ENCODE results near the gene ATP13A5.
A peak's percentile ranks its signal among the peaks of the same experiment; 100 is the strongest.

ATP13A5 gene

DNA sequence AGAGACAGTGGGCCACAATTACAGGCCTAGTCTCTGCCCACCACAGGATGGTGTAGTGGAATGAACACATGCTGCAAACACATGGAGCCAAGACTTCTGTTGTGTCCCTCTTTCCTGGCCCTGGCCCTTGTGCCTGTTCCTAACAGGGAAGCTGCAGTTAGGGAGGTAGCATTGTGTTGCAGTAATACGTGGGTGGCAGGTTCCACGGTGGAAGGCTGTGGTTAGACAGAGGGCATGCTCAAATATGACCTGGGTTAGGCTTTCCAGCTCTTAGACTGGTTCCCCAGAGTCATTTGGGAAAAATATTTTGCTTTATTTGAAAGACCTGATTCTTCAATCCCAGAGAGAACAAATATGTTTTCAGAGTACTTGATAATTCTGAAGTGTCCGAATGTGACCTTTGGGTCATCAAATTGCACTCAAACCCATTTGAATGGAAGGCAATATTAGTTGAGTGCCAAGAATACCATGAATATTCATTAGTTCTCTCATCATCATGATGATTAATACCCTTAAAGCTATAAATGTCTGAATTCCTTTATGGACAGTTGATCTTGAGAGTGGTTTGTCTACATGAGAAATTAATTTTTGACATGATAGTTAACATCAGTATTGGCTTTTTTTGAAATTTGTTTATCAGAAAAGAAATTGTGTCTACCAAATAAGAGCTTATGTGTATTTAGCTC lies 109.1 kb downstream of the ATP13A5 start:
- DNase-seq: no peak

DNA sequence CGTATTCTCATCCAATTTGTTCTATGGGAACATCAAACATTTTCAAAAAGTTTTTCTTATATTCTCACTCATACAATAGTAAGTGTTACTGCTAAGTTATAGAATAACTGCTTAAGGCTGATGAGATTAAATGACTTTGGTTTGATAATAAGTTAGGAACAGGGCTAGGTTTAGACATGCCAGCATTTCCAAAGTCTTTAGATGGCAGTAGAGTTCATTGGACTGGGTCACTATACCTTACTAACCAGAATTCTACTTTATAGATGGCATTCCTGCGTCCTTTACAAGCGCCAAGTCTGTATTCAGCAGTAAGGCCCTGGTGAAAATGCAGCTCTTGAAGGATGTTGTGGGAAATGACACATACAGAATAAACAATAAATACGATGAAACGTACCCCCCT lies 115.8 kb downstream of the ATP13A5 start:
- no peak for DNase-seq

DNA sequence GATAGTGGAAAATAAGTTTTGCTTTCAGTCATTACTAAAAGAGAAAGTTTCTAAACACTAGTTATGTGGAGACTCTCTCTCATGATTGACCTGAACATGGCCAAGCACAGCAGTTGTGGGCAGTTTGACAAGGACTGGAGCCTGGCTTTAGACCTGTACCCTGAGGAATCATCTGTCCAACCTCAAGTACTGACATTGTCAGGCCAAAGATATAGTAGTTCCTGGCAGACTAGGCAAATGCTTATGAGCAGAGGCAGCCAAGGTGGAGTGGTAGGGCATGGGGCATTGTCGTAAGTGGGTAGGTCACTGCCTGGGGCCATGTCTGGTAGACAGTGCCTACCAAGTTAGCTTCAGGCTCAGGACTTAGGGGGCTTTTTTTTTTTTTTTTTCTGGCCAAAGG lies 116.6 kb downstream of the ATP13A5 start:
- DNase-seq: no peak

GRCh38 chr3:193253986-193254660 lies 124.4 kb downstream of the ATP13A5 start:
- no peak for DNase-seq

GRCh38 chr3:193250492-193250891 lies 128.1 kb downstream of the ATP13A5 start:
- DNase-seq: no peak

GRCh38 chr3:193248848-193249468 lies 129.6 kb downstream of the ATP13A5 start:
- no peak for DNase-seq

GRCh38 chr3:193243571-193243970 lies 135.0 kb downstream of the ATP13A5 start:
- no peak for DNase-seq

GRCh38 chr3:193241716-193242115 lies 136.8 kb downstream of the ATP13A5 start:
- no peak for DNase-seq

DNA sequence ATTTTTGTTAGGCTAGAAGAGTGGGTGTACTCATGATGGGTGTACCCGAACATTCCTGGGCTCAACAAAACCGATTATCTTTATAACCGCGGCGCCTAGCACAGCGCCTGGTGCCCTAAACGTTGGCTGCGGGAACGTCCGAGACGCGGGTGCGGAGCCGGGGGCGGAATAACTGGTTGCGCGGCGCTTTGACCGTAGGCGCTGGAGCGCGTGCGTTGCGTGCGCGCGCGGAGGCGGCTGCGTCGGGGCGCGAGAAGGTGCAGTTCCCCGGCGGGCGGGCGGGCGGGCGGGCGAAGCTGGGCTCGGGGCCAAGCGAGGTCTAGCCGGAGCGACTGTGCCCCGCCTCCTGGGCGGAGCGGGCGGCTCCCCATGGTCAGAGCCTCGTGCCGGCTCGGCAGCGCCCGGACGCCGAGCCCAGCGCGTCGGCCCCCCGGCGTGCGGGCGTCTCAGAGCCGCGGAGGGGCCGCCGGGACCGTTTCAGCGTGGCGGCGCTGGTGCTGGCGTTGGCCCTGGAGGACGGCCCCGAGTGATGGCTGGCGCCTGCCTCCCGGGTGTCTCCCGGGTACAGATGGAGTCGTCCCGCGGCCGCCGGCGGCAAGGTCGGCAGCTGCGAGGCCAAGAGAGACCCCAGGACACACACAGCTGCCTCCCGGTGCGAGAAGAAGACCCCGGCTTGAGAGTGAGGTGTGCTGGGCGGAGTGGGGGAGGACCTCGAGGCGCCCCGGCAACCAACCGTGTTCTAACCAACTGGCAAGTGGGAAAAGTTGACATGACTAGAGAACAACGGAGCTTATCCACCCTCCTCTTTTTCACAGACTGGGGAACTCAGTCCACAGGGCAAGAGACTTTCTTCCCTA lies 137.5 kb downstream of the ATP13A5 start, which contains the start of gene PLAAT1:
PLAAT1 (plus strand) TSS at position 373 of the 857 bp plus-strand sequence. CDS start 14,429 bp downstream, outside the sequence.
- peak; percentile 88 for DNase-seq

DNA sequence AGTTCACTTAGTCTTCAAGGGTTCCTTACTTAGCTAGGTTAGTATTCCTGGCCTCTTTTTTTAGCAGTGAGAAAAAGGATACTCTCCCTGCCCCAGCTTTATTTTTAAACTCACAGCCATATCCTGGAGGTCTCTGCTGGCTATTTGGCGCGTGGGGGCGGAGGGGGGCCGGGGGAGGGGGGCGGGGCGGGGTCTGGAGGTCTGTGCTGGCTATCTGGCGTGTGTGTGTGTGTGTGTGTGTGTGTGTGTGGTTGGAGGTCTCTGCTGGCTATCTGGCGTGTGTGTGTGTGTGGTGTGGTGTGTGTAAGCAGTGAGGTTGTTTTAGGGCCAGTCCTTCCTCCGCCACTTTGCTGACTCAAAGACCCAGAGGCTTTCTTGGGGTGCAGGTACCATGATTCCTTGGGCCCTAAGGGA lies 138.1 kb downstream of the ATP13A5 start:
- no peak for DNase-seq

DNA sequence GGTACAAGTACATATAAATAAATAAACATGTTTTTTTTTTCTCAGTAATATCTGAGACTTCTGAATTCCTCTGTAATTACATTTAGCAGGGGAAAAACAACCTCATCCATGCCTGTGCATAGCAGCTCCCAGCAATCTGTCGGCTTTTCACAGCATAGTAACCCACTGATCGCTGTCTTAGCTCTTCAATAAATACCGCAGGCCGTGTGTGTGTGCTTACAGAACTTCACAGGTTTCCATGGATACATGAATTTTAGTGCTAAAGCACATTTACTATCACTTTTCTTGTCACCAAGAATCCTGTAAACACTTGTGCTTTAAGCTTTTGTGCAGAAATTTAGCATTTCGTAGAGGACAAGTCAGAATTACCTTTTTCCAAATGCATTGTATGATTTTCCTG lies 141.5 kb downstream of the ATP13A5 start:
- no peak for DNase-seq

DNA sequence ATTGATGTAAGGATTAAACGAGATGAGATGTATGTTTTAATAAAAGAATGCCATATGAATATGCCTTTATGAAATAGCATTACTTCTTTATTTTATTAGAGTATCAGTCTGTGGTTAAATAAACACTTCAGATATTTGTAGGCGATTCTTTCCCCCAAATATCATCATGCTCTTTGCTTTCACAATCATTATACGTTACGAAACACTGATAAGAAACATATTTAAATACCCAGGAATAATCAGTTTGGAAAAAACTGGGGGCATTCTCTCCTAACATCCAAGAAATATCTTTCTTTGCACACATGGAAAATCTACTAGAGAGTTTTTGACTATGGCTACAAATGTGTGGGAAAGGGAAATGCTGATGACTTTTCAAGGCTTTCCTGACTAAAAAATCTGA lies 142.0 kb downstream of the ATP13A5 start:
- DNase-seq: no peak

- DNase-seq: no peak
These were observed 147.4 kb downstream of the ATP13A5 start for GRCh38 chr3:193231201-193231600.

DNA sequence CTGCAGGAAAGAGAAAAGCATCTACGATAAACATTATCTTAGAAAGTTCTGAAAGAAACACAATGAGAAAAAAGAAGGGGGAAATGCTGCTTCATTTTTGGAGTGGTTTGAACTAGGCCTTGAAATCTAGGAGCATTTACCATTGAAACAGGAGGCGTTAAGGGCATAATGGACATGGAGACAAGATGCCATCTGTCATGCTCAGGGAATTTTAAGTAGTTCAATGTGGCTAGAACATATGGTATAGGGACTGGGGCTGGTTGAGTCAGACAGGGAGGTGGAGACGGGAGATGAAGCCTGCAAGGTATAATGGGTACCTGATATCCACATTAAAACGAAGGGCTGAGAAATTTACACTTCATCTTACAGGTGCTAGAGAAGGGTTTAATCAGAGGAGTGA lies 147.9 kb downstream of the ATP13A5 start:
- DNase-seq: no peak

DNA sequence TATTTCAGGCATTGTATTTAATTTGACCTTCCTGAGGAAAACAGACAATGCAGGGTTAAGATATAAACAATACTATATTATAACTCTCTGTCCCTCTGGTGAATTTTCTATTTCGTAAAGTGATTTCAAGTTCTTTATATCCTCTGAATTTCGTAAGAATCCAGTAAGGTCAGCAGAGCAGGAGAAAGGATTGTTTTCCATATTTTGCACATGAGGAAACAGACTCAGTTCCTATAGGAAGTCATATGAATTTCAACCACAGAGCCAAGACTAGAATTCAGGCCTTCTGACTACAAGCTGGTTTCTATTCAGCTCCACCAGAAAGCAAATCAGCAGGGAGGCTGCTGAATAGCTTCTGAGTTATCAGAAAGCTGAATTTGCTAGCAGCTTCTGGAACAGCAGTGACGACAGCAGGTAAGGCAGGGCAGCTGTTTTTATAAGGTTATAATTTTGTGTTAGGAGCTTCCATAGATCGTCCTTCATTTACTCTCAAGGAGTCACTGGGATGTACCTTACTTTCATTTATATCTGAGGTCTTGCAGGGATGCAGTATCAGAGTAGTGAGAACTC lies 148.6 kb downstream of the ATP13A5 start:
- DNase-seq: no peak

DNA sequence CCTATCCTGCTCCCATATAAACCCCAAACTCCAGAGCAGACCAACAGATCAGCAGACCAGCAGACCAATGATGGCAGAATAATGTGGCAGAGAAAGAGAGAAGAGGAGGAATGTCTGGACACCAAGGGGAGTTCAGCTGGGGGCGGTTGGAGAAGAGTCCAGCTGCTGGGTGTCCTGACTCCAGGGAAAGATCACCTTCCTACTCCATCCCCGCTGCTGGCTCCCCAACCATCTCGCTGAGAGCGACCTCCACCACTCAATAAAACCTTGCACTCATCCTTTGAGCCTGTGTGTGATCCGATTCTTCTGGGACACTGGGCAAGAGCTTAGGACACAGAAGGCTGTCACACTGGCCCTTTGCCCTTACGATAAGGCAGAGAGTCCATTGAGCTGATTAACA lies 150.3 kb downstream of the ATP13A5 start:
- no peak for DNase-seq

DNA sequence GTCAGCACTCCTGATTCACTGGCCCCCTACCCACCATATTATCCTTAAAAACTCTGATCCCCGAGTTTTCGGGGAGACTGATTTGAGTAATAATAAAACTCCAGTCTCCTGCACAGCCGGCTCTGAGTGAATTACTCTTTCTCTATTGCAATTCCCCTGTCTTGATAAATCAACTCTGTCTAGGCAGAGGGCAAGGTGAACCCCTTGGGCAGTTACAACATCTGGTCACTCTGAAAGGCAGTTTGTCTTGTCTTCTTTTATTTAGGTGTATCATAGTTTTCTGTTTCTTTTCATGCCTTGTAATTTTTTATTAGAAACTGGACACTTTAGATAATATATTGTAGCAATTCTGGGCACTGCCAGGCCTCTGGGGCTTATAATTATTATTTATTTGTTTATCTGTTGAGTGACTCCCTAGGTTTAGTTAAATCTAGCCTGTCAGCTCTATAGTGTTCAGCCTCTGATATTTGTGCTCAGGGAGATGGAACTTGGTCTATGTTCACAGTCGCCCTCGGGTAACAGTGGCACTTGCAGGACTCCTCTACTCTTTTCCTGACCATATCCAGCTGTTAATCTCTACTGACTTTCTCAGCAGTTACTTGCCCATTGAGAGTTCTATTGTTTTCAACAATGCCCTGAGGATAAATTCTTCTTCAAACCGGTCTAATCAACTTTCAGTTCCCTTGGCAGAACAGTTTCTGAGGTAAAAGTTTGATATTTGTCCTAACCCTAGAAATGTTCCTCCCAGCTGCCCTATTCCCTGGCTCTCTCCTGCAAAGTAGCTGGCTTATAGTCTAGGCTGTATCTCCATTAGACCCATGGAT lies 153.0 kb downstream of the ATP13A5 start:
- no peak for DNase-seq
